DMS 273 treated with DMSO at 0.1 percent for 48 hours (cell line): ENCODE data around the gene PSTPIP1.

Experiments used
- DNase-seq: peaks from one replicate; lab custom pipeline; 2025; lab: John Stamatoyannopoulos, UW

PSTPIP1 gene

GRCh38 chr15:77070180-77070494 lies 75.2 kb downstream of the PSTPIP1 start:
- no peak for DNase-seq

DNA sequence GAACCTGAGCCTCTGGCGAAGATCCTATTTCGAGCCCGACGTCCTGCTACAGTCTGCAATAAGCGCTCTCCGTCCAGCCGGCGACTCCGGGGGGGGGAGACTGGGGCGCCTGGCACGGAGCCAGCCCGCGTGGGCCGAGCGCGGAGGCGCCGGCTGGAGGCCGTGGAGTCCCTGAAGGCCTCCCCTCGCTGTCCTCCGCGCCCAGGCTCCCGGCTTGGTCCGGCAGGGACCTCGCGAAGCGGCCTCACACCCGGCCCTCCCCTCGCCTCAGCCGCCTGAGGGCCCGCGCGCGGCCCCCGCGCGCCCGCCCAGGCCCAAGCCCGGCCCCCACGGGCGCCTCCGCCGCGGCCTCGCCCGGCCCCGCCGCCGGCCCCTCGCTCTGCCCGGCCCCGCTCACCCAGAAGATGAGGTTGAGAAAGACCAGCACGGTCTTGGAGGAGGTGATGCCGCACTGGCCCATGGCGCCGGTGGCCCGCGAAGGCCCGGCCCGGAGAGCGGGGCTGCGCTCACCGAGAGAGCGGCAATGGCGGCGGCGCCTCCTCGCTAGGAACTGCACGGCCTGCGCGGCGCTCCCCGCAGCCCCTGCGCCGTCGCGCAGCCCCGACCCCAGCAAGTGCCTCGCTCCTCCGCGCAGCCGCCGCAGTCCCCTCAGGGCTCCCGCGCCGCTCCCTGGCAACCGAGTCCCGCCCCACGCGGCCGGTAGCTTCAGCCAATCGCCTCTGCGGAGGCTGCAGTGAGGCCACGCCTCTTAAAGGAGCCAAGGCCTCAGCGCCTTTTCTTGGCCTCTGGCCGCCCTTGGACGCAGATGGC lies 75.8 kb downstream of the PSTPIP1 start, which contains the start of gene TSPAN3:
TSS of gene TSPAN3 (minus strand) at position 615 of the 810 bp plus-strand sequence. CDS start at position 460, 155 bp downstream.
- DNase-seq = peak; percentile 68

DNA sequence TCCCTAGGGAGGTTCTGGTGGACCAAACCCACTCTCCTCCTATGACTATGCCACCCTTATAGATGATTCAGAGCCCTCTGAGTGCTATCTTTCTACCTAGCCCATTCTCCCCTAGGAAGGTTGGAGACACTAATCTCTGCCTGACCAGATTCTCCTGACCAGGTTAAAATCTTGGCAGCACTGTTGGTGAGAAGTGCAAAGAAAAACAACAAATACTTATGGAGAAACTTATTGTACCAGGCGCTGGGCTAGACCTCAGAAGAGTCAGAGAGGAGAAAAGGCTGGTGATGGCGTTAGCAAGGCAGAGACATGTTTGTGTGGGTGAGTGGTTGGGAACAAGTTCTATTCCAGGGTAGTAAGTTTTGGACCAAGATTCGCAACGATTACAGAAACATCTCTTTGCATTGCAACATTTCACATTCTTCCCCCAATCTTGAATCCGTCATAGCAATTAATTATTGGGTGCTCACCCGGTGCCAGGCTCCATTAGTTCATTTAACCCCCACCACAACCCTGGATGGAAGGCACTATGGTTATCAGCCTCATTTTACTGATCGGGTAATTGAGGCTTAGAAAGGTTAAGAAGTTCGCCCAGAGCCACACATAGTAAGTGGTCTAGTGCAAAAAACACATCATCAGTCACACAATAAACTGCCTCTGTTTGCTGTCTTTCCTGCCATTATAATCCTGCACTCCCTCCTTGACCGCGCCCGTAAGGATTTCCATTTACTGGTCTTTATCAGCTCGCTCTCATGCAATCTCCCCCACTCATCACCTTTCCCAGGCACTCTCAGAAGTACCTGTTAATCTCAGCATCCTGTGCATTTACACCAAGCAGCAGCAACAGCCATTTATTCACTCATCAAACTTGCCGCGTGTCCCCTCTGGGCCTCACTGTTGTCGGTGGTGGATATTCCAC lies 76.6 kb downstream of the PSTPIP1 start:
- no peak for DNase-seq

GRCh38 chr15:77074350-77074749 lies 79.4 kb downstream of the PSTPIP1 start:
- DNase-seq = no peak

GRCh38 chr15:77075528-77075927 lies 80.6 kb downstream of the PSTPIP1 start:
- DNase-seq = no peak

GRCh38 chr15:77076323-77076915 lies 81.5 kb downstream of the PSTPIP1 start:
- no peak for DNase-seq

DNA sequence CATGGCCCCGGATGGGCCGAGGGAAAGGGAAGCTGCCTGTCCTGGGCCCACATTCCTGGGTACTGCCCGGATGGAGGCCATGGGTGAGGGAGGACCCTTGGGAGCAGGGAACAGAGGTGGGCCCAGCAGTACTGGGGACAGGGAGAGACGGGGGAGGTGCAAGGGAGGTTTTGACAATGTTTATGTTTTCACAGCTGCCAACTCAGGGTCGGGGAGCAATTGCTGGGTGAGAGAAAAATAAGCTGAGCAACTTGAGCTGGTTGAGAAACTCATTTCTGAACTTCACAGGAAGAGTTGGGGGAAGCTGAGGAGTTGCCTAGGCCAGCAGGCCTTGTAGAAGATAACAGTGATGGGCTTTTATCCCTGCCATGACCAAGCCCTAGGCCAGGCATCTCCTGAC lies 87.0 kb downstream of the PSTPIP1 start:
- no peak for DNase-seq

DNA sequence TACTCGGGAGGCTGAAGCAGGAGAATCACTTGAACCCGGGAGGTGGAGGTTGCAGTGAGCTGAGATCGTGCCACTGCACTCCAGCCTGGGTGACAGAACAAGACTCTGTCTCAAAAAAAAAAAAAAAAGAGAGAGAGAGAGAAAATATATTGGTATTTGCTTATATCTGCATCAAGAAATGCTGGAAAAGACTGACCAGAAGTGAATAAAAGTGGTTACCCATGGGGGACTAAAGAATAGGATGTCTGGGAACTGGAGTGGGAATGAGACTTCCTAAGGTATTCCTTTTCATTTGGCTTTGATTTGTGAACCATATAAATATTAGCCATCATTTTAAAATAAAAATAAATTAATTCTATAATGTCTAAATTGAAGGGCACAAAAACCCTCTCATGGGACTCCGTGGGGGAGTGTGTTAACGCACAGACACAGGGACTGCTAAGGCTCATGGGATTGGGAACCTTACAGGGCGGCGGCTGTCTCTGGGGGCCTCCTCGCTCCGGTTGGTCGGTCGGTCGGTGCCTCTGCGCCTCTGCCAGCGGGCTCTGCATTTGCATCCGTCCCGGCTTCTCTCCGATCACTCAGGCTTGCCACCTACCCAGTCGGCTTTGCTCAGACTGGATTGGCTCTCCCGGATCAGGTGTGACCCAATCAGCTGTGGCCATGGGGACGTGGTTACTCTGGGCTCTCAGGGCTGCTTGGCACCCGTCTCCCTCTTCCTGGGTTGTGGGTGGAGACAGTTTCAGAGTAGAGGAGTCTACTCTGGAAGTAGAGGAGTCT lies 88.6 kb downstream of the PSTPIP1 start:
- peak; percentile 85 for DNase-seq

DNA sequence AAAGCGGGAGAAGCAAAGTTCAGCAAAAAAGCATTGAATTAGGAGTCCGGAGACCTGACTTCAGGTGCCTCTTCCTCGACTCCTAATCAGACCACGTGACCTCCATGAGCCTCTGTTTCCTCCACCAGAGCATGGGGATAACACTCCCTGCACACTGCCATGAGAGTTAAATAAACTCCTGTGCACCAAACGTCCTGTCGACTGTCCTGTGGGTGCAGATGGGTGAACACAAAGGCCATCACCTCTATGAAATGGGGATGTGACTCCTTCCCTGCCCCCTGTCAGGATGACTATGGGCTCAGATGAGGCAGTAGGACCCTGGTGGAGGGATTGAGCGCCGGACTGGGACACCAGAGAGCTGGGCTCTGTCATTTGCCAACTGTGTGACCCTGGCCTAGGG lies 89.5 kb downstream of the PSTPIP1 start:
- no peak for DNase-seq

GRCh38 chr15:77085297-77085696 lies 90.4 kb downstream of the PSTPIP1 start:
- no peak for DNase-seq
